Subcutaneous abdominal adipose tissue (tissue), 5 donors: ENCODE results near the gene SMAD6.

Experiments used
- H3K27ac ChIP-seq: one replicate; pipeline ENCODE4 v1.7.0; 2013; ENCODE audit warnings: low read depth, mild to moderate bottlenecking, inconsistent platforms, low read length, moderate library complexity
- H3K27me3 ChIP-seq, 5 donors: one replicate each; pipeline ENCODE4 v1.7.0; 2013; ENCODE audit warnings: low read length in 5 of 5, inconsistent platforms in 1 of 5; ENCODE audit not compliant: control insufficient read depth in 5 of 5, insufficient read depth in 4 of 5
- H3K36me3 ChIP-seq, 5 donors: one replicate each; pipeline ENCODE4 v1.7.0; 2013; ENCODE audit warnings: low read length in 5 of 5; ENCODE audit not compliant: control insufficient read depth in 5 of 5, insufficient read depth in 5 of 5
- H3K4me1 ChIP-seq, 5 donors: one replicate each; pipeline ENCODE4 v1.7.0; 2013; ENCODE audit warnings: low read length in 5 of 5, mild to moderate bottlenecking in 3 of 5, moderate library complexity in 1 of 5; ENCODE audit not compliant: control insufficient read depth in 5 of 5, insufficient read depth in 5 of 5
- H3K4me3 ChIP-seq, 5 donors: one replicate each; pipeline ENCODE4 v1.7.0; 2013; ENCODE audit warnings: low read length in 5 of 5, low read depth in 1 of 5
- H3K9ac ChIP-seq, 5 donors: one replicate each; pipeline ENCODE4 v1.7.0; 2013; ENCODE audit warnings: low read length in 5 of 5, mild to moderate bottlenecking in 4 of 5, moderate library complexity in 3 of 5
- H3K9me3 ChIP-seq, 5 donors: one replicate each; pipeline ENCODE4 v1.7.0; 2013; ENCODE audit warnings: low read length in 5 of 5; ENCODE audit not compliant: control insufficient read depth in 5 of 5
- donor health status: healthy.
- donor health status: healthy.
- donor health status: healthy.
- donor health status: healthy.
- donor health status: healthy.

Gene SMAD6

DNA sequence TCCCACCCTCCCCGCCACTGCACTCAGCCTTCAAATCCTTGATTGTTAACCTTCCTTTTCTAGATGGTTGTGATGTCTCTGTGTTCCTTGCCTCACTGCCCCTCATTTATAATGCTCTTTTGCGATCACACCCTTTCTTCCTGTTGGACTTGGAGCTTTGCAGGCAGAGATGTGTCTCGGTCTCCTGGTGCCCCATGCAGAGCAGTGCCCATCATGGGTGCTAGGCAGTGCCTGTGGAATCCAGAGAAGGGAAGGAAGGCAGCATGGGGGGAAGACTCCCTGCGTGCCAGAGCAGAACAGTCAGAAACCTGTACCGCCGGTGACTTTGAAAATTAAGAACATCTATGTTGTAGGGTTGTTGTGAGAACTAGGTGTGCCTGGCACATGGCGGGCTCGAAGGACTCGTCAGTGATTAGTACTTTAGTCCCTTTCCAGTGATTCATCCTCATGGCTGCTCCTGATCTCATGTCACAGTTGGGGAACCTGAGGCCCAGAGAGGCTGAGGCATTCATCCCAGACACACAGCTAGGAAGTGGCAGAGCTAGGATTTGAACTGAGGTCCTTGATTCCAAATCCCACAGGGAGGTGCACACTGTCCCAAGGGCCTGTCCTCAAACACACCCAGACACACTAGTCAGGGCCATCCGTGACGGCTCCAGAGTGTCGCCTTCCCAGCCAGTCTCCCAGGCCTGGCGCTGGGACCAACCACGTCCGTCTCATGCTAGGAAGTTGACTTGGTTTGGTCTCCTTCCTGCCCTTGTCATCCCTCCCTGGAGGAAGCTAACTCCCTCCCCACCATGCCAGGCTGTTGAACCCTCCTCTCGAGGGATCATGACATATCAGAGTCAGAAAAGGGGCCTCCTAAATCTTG lies 58.3 kb downstream of the SMAD6 start:
- Histone ChIP-seq H3K9me3 (peaks cover 0 to 4% (median 3%) of the 10 kb centered on the region in 5 donors), H3K4me3 (no peak overlapping the region), H3K36me3 (peaks cover 0 to under 1% (median 0%) of the 10 kb centered on the region in 5 donors), H3K27me3 (no peaks in the 10 kb centered on the region), H3K9ac (peak overlapping the region; percentile 3 to 78 (median 42)), H3K27ac (peak overlapping the region; percentile 96), H3K4me1 (peaks cover 22 to 96% (median 90%) of the 10 kb centered on the region in 5 donors)

DNA sequence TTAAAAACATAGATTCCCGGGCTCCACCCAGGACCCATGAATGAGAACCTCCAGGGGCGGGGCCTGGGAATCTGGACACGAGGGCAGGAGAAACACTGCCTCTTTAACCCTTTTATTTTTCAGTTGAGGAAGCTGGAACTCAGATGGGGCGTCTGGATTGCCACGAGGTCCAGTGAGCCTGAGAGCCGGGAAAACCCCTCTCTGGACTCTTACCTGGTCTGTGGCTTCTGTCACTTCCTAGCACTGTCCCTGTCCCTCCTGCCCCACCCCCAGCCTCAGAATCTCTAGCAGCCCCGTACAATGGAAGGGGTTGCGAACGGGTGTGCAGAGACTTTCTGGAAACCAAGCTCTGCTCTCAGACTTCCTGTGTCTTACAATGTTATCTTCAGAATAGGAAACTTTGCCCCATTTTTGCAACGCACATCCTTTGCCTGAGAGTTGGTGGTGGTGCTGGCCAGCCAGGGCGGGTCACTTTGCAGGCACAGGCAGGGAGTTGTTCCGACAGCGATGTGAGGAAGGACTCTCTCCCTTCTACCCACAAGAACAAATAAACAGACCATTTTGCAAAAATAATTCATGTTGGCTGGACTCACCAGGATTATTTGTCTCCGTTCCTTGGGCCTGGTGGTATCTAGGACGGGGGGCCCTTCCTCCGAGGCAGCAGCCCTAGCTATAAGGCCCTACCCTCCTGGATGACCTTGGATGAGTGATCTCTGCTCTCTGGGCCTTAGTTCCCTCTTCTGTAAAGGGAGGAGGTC lies 59.1 kb downstream of the SMAD6 start:
- Histone ChIP-seq H3K9ac (peak overlapping the region in 4 of 5 donors; percentile 40 to 78 (median 51)), H3K9me3 (no peaks in the 10 kb centered on the region), H3K4me3 (peak overlapping the region in 3 of 5 donors; percentile 20 to 42 (median 36)), H3K36me3 (no peaks in the 10 kb centered on the region), H3K27me3 (no peaks in the 10 kb centered on the region), H3K4me1 (peaks cover 26 to 96% (median 92%) of the 10 kb centered on the region in 5 donors), H3K27ac (peak overlapping the region; percentile 96)

DNA sequence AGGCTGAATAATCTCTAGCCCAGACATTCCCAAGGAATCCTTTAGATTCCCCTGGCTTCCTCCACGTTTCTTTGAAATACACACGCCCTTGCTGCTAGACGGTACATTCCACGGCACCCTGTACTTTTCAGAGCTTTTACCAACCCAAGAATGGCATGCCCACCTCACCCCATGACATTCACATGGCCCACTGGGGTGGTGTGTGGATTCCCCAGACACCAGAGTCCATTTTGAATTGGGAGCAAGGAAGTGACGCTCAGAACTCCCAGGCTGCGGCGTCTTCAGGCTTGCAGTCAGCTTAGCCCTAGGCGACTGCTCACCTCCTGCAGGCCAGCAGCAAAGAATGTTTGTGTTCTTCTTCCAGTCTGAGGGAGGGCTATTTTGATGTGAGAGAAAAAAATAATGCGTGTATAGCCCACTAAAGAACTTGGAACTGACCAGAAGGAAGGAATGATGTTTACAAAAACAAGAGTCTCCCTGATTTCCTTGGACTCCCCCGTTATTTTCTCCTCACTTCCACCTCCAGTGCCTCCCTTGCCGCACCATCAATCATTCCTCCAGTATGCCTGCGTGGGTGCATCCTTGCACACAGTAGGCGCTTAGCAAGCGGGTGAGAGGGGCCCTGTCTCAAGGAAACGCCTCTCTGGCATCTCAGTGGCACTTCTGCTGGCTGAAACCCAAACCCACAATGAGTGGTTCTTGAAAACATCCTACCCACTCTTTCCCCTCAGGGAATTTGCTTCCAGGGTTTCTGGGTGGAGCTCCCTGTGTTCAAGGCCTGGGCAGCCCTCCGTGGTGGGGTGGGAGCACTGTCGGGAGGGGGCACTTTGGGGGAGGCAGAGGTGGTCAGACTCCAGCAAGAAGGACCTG lies 59.9 kb downstream of the SMAD6 start:
- no peaks in the 10 kb centered on the region for H3K9me3 ChIP-seq
- no peaks in the 10 kb centered on the region for H3K36me3 ChIP-seq
- peaks cover 31 to 96% (median 92%) of the 10 kb centered on the region in 5 donors for H3K4me1 ChIP-seq
- no peaks in the 10 kb centered on the region for H3K27me3 ChIP-seq
- peak overlapping the region in 2 of 5 donors; percentile 50 to 71 for H3K9ac ChIP-seq
- H3K4me3 ChIP-seq = peak overlapping the region in 2 of 5 donors; percentile 20 to 42
- H3K27ac ChIP-seq = peak overlapping the region; percentile 96

DNA sequence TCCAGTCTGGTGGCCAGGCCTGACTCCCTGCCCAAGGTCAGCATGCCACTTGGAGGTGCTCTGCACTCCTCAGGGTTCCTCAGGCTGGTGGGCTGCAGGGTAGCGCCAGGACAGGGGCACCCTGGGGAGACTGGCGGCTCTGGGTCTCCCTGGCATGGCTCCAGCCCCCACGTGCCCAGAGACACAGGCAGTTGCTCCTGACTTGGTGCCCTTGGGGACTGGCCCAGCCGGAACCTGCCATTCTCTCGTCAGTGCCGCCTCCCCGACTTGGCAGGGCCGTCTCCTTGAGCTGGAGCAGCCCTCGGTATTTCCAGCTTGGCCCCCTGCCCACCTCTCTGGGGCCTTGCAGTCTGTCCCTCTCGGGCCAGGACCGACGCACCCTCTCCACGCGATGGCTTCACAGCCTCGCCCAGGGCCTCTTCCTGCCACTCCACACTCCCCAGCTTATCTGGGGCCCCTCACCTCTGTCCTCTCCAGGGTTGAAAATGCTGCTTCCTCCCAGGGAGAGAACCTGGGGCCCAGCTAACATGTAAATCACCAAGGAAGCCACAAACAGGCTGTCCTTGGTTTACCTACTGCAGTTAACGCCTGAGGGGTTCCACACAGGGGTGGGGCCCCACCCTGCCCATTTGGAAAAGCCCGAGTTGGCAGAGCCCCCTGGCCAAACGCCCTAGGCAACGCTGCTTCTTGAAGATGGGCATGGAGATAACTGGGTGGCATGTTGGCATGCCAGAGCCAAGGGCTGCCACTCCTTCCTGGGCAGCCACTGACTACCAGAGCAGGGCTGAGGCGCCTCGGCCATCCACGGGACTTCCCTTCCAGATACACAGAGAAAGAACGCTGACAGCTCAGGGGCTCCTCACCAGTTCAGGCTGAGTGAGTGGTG lies 61.4 kb downstream of the SMAD6 start:
- no peaks in the 10 kb centered on the region for H3K36me3 ChIP-seq
- H3K9me3 ChIP-seq = no peaks in the 10 kb centered on the region
- H3K9ac ChIP-seq = peak overlapping the region in 4 of 5 donors; percentile 32 to 71 (median 52)
- H3K4me3 ChIP-seq = peak overlapping the region in 2 of 5 donors; percentile 14 to 42
- H3K27me3 ChIP-seq = no peaks in the 10 kb centered on the region
- H3K4me1 ChIP-seq = peaks cover 27 to 98% (median 92%) of the 10 kb centered on the region in 5 donors
- H3K27ac ChIP-seq = peak overlapping the region; percentile 96

DNA sequence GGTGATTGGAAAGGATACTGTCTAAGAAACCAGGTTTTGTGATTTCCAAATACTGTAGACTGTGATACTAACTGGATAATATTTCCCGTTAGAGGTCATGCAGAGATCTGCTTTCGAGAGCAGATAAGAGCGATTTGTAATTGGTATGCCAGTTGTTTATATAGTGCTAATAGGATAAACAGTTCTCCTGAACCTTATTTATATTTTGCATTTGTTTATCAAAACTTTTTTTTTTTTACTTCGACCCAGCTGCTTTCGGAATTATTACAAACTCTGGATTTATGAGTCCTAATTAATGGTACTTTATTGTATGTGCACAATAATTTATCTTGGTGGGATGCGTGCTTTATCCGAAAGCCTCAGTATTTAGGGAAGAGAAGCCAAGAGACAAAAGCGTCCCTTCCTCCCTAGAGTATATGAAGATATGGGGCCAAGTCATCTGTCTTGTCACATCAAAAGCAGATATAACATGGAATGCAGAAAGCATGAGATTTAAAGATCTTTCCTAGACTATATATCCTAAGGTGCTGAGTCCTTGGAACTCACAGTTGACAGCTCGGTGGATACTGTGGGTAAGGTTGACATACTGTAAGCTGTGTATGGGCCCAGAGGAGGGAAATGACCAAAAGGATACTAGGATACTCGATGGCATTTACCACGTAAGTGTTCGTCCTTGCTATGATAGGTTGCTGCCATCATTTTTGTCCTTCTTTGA lies 62.2 kb downstream of the SMAD6 start:
- Histone ChIP-seq H3K4me3 (no peak overlapping the region), H3K4me1 (peaks cover 27 to 95% (median 90%) of the 10 kb centered on the region in 5 donors), H3K27ac (peak overlapping the region; percentile 96), H3K27me3 (no peaks in the 10 kb centered on the region), H3K9me3 (no peaks in the 10 kb centered on the region), H3K36me3 (no peaks in the 10 kb centered on the region), H3K9ac (peak overlapping the region in 3 of 5 donors; percentile 48 to 71 (median 56))

GRCh38 chr15:66765478-66766281 lies 63.6 kb downstream of the SMAD6 start:
- H3K9me3 ChIP-seq = no peaks in the 10 kb centered on the region
- H3K27ac ChIP-seq = peak overlapping the region; percentile 96
- H3K36me3 ChIP-seq = no peaks in the 10 kb centered on the region
- H3K9ac ChIP-seq = peak overlapping the region in 1 of 5 donors; percentile 3
- H3K4me3 ChIP-seq = peak overlapping the region in 1 of 5 donors; percentile 2
- H3K27me3 ChIP-seq = no peaks in the 10 kb centered on the region
- H3K4me1 ChIP-seq = peaks cover 24 to 88% (median 84%) of the 10 kb centered on the region in 5 donors

- Histone ChIP-seq H3K27ac (peak overlapping the region; percentile 96), H3K27me3 (no peaks in the 10 kb centered on the region), H3K4me3 (peak overlapping the region in 1 of 5 donors; percentile 2), H3K36me3 (no peaks in the 10 kb centered on the region), H3K4me1 (peaks cover 18 to 88% (median 83%) of the 10 kb centered on the region in 5 donors), H3K9me3 (no peaks in the 10 kb centered on the region), H3K9ac (peak overlapping the region in 2 of 5 donors; percentile 3 to 6)
These were observed 64.5 kb downstream of the SMAD6 start for GRCh38 chr15:66766282-66767230.
